ENCODE results near the gene FABP2.
A peak's percentile ranks its signal among the peaks of the same experiment; 100 is the strongest.

FABP2 gene

DNA sequence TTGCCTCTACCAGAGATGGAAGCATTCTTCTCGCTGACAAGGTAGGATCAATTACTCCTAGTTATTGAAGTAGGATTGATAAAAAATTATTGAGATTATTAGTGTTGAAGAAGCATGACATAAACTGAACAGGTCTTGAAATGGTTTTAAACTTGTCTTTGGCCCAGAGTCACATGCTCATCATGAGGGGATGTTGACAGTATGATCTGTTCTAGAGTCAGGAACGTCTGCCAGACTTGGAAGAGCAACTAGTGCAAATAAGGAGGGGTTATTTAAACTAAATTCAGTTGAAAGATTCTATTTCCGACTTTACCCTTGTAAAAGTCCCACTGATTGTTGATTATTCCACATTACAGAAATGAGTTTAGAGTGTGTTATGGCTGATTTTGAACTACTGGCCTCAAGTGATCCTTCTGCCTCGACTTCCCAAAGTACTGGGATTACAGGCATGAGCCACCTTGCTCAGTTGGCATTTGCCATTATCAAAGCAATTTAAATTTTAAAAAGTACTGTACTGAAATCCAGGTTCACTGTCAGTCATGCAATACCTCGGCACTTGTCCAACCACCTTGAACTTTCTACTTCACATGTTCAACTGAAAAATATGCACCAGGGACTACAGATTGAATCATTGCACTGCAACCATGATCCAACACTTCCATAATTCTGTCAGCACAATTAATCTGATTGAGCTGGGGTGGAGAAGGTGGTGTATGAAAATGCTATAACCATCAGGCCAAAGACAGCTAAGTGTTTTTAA lies 19.7 kb downstream of the FABP2 start:
- POLR2A ChIA-PET, result no interaction called here
- CTCF ChIA-PET, result interaction anchor here (0.8 kb wide), 1 partner anchor 10 kb away, joined by 3 read pairs; no protein-coding TSS in a partner anchor
- TF ChIP-seq ZNF624 (tag by site-specific recombination; IDR thresholded peaks at IDR 0.05), result no peak
- TF ChIP-seq, protein P1, sequence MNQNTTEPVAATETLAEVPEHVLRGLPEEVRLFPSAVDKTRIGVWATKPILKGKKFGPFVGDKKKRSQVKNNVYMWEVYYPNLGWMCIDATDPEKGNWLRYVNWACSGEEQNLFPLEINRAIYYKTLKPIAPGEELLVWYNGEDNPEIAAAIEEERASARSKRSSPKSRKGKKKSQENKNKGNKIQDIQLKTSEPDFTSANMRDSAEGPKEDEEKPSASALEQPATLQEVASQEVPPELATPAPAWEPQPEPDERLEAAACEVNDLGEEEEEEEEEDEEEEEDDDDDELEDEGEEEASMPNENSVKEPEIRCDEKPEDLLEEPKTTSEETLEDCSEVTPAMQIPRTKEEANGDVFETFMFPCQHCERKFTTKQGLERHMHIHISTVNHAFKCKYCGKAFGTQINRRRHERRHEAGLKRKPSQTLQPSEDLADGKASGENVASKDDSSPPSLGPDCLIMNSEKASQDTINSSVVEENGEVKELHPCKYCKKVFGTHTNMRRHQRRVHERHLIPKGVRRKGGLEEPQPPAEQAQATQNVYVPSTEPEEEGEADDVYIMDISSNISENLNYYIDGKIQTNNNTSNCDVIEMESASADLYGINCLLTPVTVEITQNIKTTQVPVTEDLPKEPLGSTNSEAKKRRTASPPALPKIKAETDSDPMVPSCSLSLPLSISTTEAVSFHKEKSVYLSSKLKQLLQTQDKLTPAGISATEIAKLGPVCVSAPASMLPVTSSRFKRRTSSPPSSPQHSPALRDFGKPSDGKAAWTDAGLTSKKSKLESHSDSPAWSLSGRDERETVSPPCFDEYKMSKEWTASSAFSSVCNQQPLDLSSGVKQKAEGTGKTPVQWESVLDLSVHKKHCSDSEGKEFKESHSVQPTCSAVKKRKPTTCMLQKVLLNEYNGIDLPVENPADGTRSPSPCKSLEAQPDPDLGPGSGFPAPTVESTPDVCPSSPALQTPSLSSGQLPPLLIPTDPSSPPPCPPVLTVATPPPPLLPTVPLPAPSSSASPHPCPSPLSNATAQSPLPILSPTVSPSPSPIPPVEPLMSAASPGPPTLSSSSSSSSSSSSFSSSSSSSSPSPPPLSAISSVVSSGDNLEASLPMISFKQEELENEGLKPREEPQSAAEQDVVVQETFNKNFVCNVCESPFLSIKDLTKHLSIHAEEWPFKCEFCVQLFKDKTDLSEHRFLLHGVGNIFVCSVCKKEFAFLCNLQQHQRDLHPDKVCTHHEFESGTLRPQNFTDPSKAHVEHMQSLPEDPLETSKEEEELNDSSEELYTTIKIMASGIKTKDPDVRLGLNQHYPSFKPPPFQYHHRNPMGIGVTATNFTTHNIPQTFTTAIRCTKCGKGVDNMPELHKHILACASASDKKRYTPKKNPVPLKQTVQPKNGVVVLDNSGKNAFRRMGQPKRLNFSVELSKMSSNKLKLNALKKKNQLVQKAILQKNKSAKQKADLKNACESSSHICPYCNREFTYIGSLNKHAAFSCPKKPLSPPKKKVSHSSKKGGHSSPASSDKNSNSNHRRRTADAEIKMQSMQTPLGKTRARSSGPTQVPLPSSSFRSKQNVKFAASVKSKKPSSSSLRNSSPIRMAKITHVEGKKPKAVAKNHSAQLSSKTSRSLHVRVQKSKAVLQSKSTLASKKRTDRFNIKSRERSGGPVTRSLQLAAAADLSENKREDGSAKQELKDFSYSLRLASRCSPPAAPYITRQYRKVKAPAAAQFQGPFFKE (tag by site-specific recombination; IDR thresholded peaks at IDR 0.05; ENCODE audit: borderline replicate concordance), result no peak
- no peak for TF ChIP-seq ZNF843 (tag by site-specific recombination; IDR thresholded peaks at IDR 0.05)
- no peak for TF ChIP-seq GLI4 (tag by site-specific recombination; IDR thresholded peaks at IDR 0.05)
- no peak for TF ChIP-seq ZNF830 (tag by site-specific recombination; IDR thresholded peaks at IDR 0.05; ENCODE audit: low read depth)
- TF ChIP-seq ZNF610 (tag by site-specific recombination; IDR thresholded peaks at IDR 0.05; ENCODE audit: borderline replicate concordance), result no peak
- TF ChIP-seq ZNF138 (tag by site-specific recombination; IDR thresholded peaks at IDR 0.05; ENCODE audit: borderline replicate concordance), result no peak
- no peak for TF ChIP-seq ZNF423 (tag by site-specific recombination; IDR thresholded peaks at IDR 0.05)
- TF ChIP-seq ZNF121 (tag by site-specific recombination; IDR thresholded peaks at IDR 0.05), result no peak
- TF ChIP-seq TRIM28 (IDR thresholded peaks at IDR 0.05; ENCODE audit: borderline replicate concordance, low read length), result no peak
- TF ChIP-seq SETDB1 (IDR thresholded peaks at IDR 0.05; ENCODE audit: insufficient read length, low read length), result no peak
- no peak for TF ChIP-seq EGR2 (tag by site-specific recombination; IDR thresholded peaks at IDR 0.05; ENCODE audit: low read depth)
- TF ChIP-seq, protein P2, sequence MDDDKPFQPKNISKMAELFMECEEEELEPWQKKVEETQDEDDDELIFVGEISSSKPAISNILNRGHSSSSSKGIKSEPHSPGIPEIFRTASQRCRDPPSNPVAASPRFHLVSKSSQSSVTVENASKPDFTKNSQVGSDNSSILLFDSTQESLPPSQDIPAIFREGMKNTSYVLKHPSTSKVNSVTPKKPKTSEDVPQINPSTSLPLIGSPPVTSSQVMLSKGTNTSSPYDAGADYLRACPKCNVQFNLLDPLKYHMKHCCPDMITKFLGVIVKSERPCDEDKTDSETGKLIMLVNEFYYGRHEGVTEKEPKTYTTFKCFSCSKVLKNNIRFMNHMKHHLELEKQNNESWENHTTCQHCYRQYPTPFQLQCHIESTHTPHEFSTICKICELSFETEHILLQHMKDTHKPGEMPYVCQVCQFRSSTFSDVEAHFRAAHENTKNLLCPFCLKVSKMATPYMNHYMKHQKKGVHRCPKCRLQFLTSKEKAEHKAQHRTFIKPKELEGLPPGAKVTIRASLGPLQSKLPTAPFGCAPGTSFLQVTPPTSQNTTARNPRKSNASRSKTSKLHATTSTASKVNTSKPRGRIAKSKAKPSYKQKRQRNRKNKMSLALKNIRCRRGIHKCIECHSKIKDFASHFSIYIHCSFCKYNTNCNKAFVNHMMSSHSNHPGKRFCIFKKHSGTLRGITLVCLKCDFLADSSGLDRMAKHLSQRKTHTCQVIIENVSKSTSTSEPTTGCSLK (tag by site-specific recombination; IDR thresholded peaks at IDR 0.05), result no peak
- no peak for TF ChIP-seq ZNF473 (tag by site-specific recombination; IDR thresholded peaks at IDR 0.05)
- Histone ChIP-seq H3K9me3 (ENCODE audit: control insufficient read depth, insufficient read depth, low read depth, low read length) (no peaks in the 10 kb centered on the region), H3K36me3 (ENCODE audit: control insufficient read depth in 2 of 2, insufficient read depth in 1 of 2, low read length in 2 of 2) (peaks cover 5 to 10% of the 10 kb centered on the region in 2 experiments; a peak in 2 of 3 replicates), H3K4me3 (ENCODE audit: low read depth, low read length) (no peak overlapping the region), H3K27ac (ENCODE audit: extremely low read depth, low read depth, low read length) (no peak overlapping the region), H3K4me1 (ENCODE audit: control insufficient read depth, insufficient read depth, low read length) (peaks cover 5% of the 10 kb centered on the region; the same call in 1 of the 2 replicates)

DNA sequence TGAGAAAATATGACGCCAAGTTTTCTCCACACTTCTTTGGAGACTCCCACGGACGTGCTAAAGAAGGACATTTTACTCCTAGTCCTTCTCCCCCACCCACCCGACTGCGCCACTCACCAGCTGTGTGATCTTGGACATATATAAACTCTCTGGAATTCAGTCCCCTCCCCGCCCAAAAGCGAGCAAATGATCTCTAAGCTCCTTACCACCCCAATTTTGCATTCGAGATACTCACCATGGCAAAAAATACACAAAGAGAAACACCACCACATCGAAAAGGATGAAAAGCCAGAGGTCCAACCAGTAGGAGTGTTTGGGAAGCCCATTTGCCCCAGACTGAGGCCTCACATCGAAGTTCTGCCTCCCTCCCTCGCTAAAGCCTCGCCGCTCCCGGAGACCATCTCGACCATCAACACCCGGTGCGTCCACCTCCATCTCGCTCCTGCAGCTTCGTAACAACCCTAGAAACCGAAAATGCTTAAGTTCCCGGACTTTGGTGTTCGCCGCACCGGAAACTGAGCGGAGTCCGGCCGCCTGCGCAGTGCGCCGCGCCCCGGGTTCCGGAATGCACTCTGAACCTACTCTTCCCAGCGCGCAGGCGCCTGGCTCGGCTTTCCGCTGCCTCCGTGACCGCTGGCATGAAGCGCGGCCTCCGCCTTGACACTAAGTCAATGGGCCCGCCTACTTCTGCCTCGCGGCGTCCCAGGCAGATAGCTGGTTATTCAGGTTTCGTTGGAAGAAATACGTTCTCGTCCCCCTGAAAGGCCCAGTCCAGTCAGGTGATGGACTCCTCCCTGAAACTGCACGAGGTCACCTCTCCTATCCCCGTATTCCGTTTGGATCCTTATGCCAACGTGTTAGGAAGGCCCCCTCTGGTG lies 21.6 kb downstream of the FABP2 start:
- CTCF ChIA-PET, result interaction anchor here (0.6 to 1.6 kb wide), 7 partner anchors 9 to 325 kb away, joined by 3 to 8 read pairs (median 3); no protein-coding TSS in a partner anchor
- POLR2A ChIA-PET, result interaction anchor here (1.0 to 2.3 kb wide), 3 partner anchors 9 to 87 kb away, joined by 3 to 13 read pairs (median 4); partner anchors contain the start of gene USP53
- peaks cover 6 to 29% of the 10 kb centered on the region in 2 experiments for H3K36me3 ChIP-seq (ENCODE audit: control insufficient read depth in 2 of 2, insufficient read depth in 1 of 2, low read length in 2 of 2)
- TF ChIP-seq ZNF155 (tag by site-specific recombination; IDR thresholded peaks at IDR 0.05), result no peak
- no peak for TF ChIP-seq HOXC10 (CRISPR knock-in tag; IDR thresholded peaks at IDR 0.05)
- TF ChIP-seq, protein P3, sequence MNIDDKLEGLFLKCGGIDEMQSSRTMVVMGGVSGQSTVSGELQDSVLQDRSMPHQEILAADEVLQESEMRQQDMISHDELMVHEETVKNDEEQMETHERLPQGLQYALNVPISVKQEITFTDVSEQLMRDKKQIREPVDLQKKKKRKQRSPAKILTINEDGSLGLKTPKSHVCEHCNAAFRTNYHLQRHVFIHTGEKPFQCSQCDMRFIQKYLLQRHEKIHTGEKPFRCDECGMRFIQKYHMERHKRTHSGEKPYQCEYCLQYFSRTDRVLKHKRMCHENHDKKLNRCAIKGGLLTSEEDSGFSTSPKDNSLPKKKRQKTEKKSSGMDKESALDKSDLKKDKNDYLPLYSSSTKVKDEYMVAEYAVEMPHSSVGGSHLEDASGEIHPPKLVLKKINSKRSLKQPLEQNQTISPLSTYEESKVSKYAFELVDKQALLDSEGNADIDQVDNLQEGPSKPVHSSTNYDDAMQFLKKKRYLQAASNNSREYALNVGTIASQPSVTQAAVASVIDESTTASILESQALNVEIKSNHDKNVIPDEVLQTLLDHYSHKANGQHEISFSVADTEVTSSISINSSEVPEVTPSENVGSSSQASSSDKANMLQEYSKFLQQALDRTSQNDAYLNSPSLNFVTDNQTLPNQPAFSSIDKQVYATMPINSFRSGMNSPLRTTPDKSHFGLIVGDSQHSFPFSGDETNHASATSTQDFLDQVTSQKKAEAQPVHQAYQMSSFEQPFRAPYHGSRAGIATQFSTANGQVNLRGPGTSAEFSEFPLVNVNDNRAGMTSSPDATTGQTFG (tag by site-specific recombination; IDR thresholded peaks at IDR 0.05; ENCODE audit: borderline replicate concordance), result no peak
- no peak for TF ChIP-seq ZBTB21 (tag by site-specific recombination; IDR thresholded peaks at IDR 0.05)
- no peak for TF ChIP-seq ZNF350 (tag by site-specific recombination; IDR thresholded peaks at IDR 0.05)
- TF ChIP-seq ZNF239 (tag by site-specific recombination; IDR thresholded peaks at IDR 0.05), result no peak

More for the DNA sequence above, 21.6 kb downstream of the FABP2 start:
- peak overlapping the region; percentile 51 for H3K4me3 ChIP-seq (ENCODE audit: low read depth, low read length)
- H3K9me3 ChIP-seq (ENCODE audit: control insufficient read depth, insufficient read depth, low read depth, low read length), result no peaks in the 10 kb centered on the region
- peaks cover 5% of the 10 kb centered on the region; the same call in 1 of the 2 replicates for H3K4me1 ChIP-seq (ENCODE audit: control insufficient read depth, insufficient read depth, low read length)
- H3K27ac ChIP-seq (ENCODE audit: extremely low read depth, low read depth, low read length), result peak overlapping the region; percentile 67
